Measurements from ENCODE around the gene RSL24D1.

GRCh38 chr15:55234104-55234799 lies 37.5 kb upstream of the RSL24D1 start:
- TF ChIP-seq RFX5 (IDR thresholded peaks at IDR 0.05; ENCODE audit: low read length): no peak
- TF ChIP-seq, protein P1, sequence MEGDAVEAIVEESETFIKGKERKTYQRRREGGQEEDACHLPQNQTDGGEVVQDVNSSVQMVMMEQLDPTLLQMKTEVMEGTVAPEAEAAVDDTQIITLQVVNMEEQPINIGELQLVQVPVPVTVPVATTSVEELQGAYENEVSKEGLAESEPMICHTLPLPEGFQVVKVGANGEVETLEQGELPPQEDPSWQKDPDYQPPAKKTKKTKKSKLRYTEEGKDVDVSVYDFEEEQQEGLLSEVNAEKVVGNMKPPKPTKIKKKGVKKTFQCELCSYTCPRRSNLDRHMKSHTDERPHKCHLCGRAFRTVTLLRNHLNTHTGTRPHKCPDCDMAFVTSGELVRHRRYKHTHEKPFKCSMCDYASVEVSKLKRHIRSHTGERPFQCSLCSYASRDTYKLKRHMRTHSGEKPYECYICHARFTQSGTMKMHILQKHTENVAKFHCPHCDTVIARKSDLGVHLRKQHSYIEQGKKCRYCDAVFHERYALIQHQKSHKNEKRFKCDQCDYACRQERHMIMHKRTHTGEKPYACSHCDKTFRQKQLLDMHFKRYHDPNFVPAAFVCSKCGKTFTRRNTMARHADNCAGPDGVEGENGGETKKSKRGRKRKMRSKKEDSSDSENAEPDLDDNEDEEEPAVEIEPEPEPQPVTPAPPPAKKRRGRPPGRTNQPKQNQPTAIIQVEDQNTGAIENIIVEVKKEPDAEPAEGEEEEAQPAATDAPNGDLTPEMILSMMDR (IDR thresholded peaks at IDR 0.05): no peak
- no peak for TF ChIP-seq NRF1 (IDR thresholded peaks at IDR 0.05; ENCODE audit: low read depth, low read length)
- no peak for TF ChIP-seq SMC3 (IDR thresholded peaks at IDR 0.05; ENCODE audit: low read depth, low read length)
- TF ChIP-seq MAX (IDR thresholded peaks at IDR 0.05; ENCODE audit: low read depth): no peak
- TF ChIP-seq NFIC (IDR thresholded peaks at IDR 0.05; ENCODE audit: borderline replicate concordance): no peak
- TF ChIP-seq ELF1 (IDR thresholded peaks at IDR 0.05): no peak
- no peak for TF ChIP-seq EP300 (IDR thresholded peaks at IDR 0.05; ENCODE audit: borderline replicate concordance in 1 of 2, low read depth in 1 of 2, low read length in 1 of 2)
- no peak for TF ChIP-seq TAF1 (IDR thresholded peaks at IDR 0.05; ENCODE audit: borderline replicate concordance, low read depth, low read length)
- TF ChIP-seq EZH2phosphoT487 (IDR thresholded peaks at IDR 0.05; ENCODE audit: borderline replicate concordance, low read depth): no peak
